HL-60 (cell line): ENCODE results near the gene AGPAT3.

Experiments
- DNase-seq, 2 experiments: peaks; one replicate each; pipeline ENCODE4 v3.0.0-alpha.2; 2010 to 2020; ENCODE audit warnings: low read depth in 1 of 2, low spot score in 1 of 2
- H3K27ac ChIP-seq: fragments of 250-450 bp; sonication (Bioruptor Pico); replicated peaks from 2 replicates; pipeline ENCODE4 v1.5.1; 2020; ENCODE audit warnings: mild to moderate bottlenecking, moderate library complexity
- H3K27me3 ChIP-seq: fragments of 250-450 bp; sonication (Bioruptor Pico); 2 replicates; pipeline ENCODE4 v1.5.1; 2021; ENCODE audit warnings: mild to moderate bottlenecking, moderate library complexity; ENCODE audit not compliant: insufficient read depth, poor library complexity, severe bottlenecking
- H3K4me3 ChIP-seq: replicated peaks from 2 replicates; pipeline ENCODE4 v1.5.1; 2011; ENCODE audit warnings: mild to moderate bottlenecking, control low read depth, low read length; ENCODE audit not compliant: insufficient read depth
- GABPA ChIP-seq: IDR thresholded peaks from 2 replicates; pipeline ENCODE4 v1.6.1; 2012; ENCODE audit warnings: low read depth
- POLR2AphosphoS5 ChIP-seq: IDR thresholded peaks from 2 replicates; pipeline ENCODE4 v1.6.1; 2012; ENCODE audit warnings: low read depth
- REST ChIP-seq: IDR thresholded peaks from 2 replicates; pipeline ENCODE4 v1.6.1; 2012; ENCODE audit warnings: low read depth; ENCODE audit not compliant: insufficient replicate concordance
- SPI1 ChIP-seq: IDR thresholded peaks from 2 replicates; pipeline ENCODE4 v1.6.1; 2012; ENCODE audit warnings: low read depth, mild to moderate bottlenecking, borderline replicate concordance
- TF ChIP-seq, protein P1 (sequence below): IDR thresholded peaks from one replicate; pipeline ENCODE4 v1.5.1; 2011; ENCODE audit warnings: low read length, control low read depth, inconsistent platforms; ENCODE audit not compliant: insufficient read depth

Gene AGPAT3

GRCh38 chr21:44010429-44010828 is 145.4 kb downstream of the AGPAT3 start:
- Histone ChIP-seq H3K27ac (no peak overlapping the region), H3K27me3 (no peaks in the 10 kb centered on the region), H3K4me3 (no peak overlapping the region)
- TF ChIP-seq SPI1 (peak; percentile 64; the same call in 1 of the 2 replicates), REST (no peak), POLR2AphosphoS5 (peak; percentile 70)
- peak in 1 of 2 experiments; percentile 78 for DNase-seq

DNA sequence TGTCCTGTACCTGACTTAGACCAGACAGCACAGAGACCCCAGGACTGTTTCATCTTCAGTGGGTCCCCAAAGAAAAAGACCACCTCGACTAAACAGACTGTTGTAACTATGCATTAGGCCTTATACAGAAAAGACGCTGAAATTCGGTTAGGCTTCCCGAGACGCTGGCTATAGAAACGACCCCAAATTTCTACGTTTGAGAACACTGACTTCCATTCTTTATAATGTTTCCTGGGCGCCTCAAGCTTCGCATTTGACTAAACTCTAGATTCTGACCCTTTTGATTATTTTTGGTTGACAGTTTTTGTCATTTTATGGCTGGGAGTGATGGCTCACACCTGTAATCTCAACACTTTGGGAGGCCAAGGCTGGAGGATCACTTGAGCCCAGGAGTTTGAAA is 146.1 kb downstream of the AGPAT3 start:
- peak overlapping the region; percentile 71 for H3K4me3 ChIP-seq
- H3K27ac ChIP-seq: peak overlapping the region; percentile 69; the same call in 1 of the 2 replicates
- TF ChIP-seq POLR2AphosphoS5: no peak
- TF ChIP-seq, protein P1, sequence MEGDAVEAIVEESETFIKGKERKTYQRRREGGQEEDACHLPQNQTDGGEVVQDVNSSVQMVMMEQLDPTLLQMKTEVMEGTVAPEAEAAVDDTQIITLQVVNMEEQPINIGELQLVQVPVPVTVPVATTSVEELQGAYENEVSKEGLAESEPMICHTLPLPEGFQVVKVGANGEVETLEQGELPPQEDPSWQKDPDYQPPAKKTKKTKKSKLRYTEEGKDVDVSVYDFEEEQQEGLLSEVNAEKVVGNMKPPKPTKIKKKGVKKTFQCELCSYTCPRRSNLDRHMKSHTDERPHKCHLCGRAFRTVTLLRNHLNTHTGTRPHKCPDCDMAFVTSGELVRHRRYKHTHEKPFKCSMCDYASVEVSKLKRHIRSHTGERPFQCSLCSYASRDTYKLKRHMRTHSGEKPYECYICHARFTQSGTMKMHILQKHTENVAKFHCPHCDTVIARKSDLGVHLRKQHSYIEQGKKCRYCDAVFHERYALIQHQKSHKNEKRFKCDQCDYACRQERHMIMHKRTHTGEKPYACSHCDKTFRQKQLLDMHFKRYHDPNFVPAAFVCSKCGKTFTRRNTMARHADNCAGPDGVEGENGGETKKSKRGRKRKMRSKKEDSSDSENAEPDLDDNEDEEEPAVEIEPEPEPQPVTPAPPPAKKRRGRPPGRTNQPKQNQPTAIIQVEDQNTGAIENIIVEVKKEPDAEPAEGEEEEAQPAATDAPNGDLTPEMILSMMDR: no peak
- TF ChIP-seq REST: no peak
- TF ChIP-seq SPI1: no peak
- no peak for TF ChIP-seq GABPA
- H3K27me3 ChIP-seq: no peaks in the 10 kb centered on the region
- DNase-seq: no peak

DNA sequence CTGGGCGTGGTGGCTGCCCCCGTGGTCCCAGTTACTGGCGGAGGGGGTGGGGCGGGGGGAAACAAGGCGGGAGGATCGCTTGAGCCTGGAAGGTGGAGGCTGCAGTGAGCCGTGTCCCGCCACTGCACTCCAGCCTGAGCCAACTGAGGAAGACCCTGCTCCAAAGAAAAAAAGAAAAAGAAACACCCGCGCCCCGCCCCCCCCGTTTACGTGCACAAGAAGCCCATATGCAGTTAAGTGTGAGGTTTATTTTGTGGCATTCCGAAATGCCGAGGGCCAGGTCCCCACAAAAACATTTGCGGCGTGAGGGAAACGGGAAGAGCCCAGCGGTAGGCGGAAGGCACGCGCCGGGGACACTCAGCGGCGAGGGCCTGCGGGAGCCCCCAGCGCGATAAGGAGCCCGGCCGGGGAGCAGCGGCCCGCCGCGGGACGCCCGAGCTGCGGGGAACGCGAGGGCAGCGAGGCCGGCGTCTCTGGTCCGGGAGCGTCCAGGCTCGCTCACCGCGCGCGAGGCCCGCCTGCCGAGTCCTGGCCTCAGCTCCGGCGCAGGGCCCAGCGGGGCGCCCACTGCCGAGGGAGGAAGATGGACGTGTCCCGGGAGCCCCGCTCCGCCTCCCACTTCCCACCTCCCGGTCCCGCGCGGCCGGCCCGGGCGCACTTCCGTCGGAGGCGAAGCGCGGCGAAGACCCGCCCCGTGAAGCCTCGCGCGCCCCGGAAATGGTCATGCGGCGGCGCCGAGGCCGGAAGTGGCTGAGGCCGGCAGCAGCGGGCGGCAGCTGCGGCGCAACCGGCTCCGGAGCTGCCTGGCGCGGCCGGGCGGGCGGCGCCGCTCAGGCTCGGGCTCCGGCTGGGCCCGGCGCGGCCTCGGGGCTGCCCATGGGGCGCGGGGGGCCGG is 146.8 kb downstream of the AGPAT3 start, which contains the start of gene TRAPPC10:
TRAPPC10 (plus strand) TSS at position 731 of the 895 bp plus-strand sequence. CDS start 185 bp downstream, outside the sequence.
- TF ChIP-seq POLR2AphosphoS5 (peak; percentile 75), SPI1 (peak; percentile 68; the same call in 1 of the 2 replicates), GABPA (peak; percentile 87), REST (no peak)
- TF ChIP-seq, protein P1: no peak
- Histone ChIP-seq H3K27ac (peak within 1 kb of the TSS; percentile 83), H3K4me3 (peak within 1 kb of the TSS; percentile 71), H3K27me3 (no peaks in the 10 kb centered on the region)
- peak; percentile 60 to 77 for DNase-seq
